Posterior vena cava (tissue), 2 donors: Measurements from ENCODE around the gene RAD18. TPM values are rescaled to one million over a fixed set of nuclear protein-coding genes. Genes with fewer than 3 reads are reported as not detected.

Source experiments
- DNase-seq: peaks from one replicate; pipeline ENCODE4 v3.0.0-alpha.2; 2020; ENCODE audit warnings: low spot score
- intact Hi-C, 2 donors: fragments of 100-400 bp; cut with DNase I; formaldehyde crosslinking; loops; one replicate each; pipeline versions ENCODE4 v1.14.1 to v1.14.2; 2022 to 2023
- total RNA-seq, 2 donors: library from RNA; stranded (reverse); fragmentation: NEBNext Ultra II Directional; extraction: Animal tissue kit (Norgen Biotek cat#: 25700); gene quantifications; one replicate each; pipeline ENCODE4 v1.2.1, GENCODE V29; 2021
- donor health status: DM: yes; HTN: yes; CAD: no.
- donor health status: DM: yes; HTN: yes; CAD: no.

The RAD18 gene
- total RNA-seq, 2 donors from 2014 or later, result 8.1 to 8.5 TPM

DNA sequence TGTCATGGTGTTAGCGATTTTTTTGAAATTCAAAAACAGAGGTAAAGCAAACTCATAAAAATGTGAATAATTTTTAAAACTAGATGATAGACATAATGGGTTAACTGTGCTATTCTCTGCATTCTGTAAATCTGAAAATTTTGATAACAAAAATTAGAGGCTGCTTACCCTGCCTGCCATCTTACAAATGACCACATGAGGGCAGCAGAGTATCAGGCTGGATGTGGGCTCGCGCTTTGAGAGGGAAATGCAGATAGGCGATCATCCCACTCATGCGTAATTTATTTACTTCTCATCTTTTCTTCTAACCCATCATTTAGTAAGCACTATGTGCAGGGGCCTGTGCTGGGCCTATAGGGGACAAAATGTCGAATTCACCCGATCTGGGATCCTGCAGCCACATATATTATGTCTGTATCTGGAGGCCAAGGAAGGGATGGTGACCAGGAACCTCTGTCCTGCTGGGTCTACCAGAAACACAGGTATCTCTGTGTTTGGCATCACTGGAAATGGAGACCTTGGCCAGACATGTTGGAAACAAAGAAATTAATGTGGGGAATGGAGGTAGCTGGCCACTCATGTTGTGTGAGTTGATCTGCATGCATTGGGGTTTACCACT, 7.8 kb upstream of the RAD18 start:
- no peak for DNase-seq
- intact Hi-C loops, result loop anchor here in 1 of 2 donors (5.0 kb wide), 2 partner anchors 96 to 331 kb away; no protein-coding TSS in a partner anchor

DNA sequence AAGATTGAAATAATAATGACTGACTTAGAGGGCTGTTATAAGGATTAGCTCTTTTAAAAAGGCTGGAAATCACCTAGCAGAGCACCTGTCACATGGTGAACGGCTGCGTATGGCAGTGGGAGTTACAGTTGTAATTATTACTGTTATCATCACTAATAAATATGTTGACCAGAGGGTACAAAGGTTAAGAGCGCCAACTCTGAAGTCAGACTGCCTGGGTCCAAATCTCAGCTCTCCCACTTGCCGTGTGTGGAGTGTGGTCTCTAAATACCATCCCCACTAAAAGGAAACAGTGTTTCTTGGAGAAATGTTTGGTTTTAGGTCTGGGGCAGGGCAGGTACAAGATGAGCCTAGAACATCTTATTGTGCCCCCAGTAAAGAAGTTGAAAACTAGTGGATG, 6.0 kb upstream of the RAD18 start:
- intact Hi-C loops, result no loop called here

DNA sequence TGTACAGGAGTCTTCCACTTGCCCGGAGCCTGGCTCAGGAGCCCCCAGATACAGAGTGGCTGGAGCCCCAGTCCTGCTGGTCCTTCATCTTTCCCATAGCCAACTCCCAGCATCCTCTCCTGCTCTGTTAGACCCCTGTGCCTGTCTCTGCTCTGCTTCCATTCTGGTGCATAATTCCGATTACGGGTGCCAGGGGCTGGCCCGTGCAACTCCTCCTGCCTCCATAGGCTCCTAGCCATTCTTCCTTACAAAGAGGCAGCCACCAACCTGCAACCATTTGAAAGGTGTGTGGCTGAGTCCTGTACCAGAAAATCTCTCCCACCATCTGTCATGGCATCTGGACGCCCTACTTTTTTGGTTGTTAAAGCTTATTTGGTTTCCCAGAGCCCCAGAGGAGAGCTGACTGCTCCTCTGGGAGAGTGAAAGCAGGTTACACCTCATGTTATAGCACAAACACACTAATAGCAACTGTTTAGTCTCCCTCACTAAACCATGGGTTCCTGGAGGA, 5.2 kb upstream of the RAD18 start:
- DNase-seq, result no peak
- intact Hi-C loops, result no loop called here

More for the DNA sequence above, 6.0 kb upstream of the RAD18 start:
- no peak for DNase-seq

DNA sequence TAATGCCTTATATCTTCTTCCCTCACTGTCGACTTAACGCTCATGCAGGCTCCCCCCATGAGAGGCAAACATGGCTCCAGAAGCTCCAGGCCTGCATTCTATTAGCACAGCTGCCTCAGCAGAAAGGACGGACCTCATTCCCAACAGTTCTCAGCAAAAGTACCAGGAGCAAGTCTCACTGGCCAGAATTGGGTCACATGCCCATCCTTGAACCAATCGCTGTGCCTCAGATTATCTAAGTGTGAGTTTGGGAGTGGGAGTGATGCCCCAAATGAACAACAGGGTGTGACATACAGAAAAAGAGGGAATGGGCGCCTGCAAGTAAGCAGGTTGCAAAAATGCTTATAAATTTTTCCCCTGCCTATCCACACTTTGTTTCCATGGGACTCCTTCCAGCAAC, 4.3 kb upstream of the RAD18 start:
- no peak for DNase-seq
- intact Hi-C loops, result no loop called here

DNA sequence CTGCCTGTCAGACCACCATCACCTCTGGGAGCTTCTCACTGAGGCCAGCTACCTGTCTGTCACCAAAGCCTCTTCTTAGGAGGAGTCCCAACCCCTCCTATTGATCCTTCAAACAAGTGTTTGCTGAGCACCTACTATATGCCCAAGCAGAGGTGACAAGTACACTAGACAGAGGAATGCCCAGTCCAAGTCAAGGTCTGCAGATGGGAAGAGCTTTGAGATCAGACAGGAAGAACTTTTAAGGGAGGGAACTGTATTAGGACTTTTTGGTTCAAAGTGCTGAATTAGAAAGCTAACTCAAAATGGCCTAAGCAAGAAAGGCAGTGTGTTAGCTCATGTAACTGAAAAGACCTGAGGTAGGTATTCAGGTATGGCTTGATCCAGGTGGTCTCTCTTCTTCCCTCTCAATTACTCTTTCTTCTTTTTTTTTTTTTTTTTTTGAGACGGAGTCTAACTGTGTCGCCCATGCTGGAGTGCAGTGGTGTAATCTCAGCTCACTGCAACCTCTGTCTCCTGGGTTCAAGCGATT, 3.6 kb upstream of the RAD18 start:
- intact Hi-C loops, result no loop called here

DNA sequence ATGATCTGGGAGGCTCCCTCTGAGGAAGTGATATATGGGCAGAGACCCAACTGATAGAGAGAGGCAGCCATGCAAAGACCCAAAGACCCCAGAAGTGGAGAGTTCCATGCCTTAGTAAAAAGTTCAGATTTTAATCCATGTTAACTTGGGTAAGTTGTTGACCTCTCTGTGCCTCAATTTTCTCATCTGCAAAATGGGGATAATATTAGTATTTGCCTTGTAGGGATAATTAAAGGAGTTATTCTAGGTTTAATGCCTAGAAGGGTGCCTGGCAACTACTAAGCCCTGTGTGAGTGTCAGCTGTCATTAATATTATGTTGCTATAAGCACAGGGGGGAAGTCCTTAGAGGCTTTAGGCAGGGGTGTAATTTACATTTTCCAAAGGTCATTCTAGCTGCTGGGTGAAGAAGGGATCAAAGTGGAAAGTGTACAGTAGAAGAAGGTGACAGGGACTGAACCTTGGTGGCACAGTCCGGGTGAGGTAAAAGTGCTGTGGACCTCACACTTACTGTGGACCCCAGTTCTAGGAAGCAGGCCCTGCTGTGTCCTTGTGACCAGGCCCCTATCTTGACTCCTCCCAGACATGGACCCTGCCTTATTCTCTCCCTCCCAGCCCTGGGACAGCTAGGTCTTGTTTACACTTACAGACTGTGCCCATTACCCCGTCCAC, 3.0 kb upstream of the RAD18 start:
- intact Hi-C loops, result no loop called here
- no peak for DNase-seq

More for the DNA sequence above, 3.6 kb upstream of the RAD18 start:
- no peak for DNase-seq

DNA sequence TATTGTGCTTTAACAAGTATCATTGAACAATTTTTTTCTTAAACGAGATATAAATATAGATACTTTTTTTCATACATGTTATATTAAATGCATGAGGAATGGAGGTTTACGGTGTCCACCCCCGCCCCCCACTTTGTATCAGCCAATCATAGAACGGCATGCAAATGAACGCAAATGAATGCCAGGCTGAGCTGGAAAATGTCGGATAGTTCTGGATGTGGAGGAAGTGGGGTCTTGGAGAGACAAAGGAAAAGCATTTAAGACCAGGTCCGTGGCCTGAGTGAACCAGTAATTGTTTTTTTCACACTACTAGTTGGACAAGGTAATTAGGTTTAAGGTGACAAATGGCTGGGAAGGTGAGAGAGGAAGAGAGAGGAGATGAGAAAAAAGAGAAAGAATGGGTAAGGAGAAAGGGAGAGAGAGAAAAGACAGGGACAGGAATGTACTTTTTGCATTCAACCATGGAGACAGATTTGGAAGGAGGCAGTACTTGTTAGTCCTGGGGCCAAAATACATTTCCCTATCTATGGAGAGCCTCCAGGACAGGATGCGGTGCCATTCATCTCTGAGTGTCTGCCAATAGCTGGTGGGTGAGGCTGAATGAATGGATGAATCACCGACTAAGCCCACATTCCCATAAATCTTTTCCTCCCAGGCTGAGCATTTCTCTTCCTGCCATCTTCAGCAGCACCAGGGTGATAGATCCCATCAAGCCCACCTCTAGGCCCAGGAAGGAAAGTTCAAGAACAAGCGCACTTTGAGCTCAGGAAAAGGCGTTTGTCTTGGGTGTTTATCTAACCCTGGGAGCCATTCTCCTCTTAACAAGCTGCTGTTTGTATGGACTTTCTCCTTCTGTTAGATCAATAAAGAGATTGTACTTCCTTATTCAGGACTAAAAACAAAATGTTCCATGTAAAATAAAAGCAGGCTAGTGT, 1.4 kb upstream of the RAD18 start:
- intact Hi-C loops, result no loop called here
- DNase-seq, result no peak

DNA sequence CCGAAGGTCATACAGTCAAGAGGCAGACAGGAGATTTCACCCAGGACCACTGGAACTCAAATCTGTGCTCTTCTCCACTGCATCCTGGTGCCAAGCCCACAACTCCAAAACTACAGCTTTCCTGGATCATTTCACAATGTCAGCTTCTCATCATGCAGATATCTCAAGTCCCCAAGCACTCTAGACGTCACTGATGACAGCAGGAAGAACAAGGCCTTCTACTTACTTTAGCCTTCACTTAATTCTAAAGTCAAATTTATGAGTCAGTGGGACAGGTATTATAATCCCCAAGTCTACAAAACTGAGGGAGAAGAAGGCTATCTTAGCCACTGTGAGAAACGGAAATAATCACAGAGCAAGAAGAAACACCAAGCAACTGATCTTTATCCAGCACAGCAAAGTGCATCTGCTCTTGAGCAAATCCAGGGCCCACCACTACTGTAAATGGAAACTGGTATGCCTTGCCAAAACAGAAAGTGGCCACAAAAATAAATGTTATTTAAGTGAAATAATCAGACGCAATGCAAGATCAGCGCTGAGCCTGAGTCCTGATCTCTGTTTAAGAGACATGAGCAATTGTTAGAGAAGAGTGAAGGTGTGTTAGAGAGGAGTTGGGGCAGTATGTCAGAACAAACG, 928 bp downstream of the RAD18 start:
- DNase-seq, result no peak
- intact Hi-C loops, result no loop called here

DNA sequence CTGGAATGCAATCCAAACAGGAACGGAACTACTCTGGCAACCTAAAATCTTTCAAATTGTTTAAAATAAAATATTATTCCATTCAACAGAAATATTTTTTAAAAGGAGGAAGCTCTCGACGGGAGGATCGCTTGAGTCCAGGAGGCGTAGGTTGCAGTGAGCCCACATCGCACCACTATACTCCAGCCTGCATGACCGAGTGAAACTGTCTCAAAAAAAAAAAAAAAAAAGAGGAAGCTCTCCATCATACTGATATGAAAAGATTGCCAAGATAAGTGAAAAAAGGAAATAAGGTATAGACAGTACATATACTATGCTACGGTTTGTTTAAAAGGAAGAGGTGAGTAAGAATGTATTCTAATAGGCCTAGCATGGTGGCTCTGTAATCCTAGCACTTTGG, 3.6 kb downstream of the RAD18 start:
- no peak for DNase-seq
- intact Hi-C loops, result no loop called here

DNA sequence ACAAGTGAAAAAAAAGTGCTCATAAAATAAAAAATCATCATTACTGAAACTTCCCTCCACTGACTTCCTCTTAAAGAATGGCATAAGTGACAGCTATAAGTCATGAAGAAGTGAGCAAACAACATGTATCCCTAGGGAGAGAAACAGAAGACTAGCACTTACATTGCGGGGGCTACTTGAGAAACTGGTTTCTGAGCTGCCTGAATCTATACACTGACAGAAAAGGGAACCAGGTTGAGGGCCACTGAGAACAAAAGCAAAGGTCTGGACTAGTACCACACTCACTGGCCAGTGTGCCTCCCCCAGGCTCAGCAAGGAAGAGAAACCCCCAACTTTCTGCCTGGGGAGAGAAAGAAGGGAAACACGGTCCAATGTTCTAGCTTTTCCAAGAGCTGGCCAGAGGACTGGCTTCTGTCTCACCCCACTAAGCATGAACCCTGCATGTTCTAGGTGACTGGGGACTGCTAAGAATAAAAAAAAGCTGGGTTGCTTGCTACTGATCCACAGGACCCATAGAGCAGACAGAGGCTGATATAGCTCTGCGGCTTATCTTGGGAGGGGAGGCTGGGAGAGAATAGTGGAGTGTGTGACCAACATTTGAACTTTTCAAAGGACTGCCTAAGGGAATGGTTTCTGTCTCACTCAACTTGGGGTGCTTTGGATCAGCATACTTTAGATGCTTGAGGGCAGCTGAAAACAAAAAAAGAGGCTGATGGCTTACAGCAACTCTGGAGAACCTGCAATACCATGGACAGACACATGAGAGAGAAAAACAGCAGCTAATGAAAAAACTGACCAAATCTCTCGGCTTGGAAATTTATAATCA, 8.1 kb downstream of the RAD18 start:
- intact Hi-C loops, result no loop called here

DNA sequence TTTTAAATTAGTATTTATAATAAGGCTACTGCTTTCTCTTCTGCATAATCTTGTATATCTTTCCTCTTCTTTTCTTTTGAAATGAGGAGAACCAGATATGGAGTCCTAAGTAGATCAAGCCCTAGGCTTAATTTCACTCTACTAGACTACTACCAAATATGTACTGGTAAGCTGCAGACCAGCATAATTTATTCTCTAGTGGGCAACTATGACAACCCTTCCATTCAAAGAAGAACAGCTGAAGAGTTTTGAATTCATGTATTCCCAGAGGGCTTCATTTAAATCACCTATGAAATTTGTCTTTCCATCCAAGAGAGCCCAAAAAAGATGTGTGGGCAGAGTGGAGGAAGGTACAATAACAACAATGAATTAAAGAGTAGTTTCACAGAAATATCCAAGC, 10.0 kb downstream of the RAD18 start:
- intact Hi-C loops, result no loop called here
- no peak for DNase-seq

More for the DNA sequence above, 8.1 kb downstream of the RAD18 start:
- no peak for DNase-seq

DNA sequence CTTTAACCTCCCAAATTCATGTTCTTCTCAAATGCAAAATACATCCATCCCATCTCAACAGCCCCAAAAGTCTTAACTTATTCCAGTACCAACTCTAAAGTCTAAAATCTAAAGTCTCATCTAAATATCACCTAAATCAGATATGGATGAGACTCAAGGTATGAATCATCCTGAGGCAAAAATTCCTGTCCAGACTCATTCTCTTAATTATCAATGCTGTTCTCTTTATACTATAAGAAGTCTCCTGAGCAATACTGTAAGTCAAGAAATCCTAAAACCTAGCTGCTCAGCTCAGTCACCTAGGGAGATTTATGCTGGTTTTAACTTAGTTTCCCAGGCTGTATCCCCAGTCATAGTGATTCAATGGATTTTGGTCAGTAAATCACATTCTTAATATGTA, 11.1 kb downstream of the RAD18 start:
- DNase-seq, result no peak
- intact Hi-C loops, result no loop called here

DNA sequence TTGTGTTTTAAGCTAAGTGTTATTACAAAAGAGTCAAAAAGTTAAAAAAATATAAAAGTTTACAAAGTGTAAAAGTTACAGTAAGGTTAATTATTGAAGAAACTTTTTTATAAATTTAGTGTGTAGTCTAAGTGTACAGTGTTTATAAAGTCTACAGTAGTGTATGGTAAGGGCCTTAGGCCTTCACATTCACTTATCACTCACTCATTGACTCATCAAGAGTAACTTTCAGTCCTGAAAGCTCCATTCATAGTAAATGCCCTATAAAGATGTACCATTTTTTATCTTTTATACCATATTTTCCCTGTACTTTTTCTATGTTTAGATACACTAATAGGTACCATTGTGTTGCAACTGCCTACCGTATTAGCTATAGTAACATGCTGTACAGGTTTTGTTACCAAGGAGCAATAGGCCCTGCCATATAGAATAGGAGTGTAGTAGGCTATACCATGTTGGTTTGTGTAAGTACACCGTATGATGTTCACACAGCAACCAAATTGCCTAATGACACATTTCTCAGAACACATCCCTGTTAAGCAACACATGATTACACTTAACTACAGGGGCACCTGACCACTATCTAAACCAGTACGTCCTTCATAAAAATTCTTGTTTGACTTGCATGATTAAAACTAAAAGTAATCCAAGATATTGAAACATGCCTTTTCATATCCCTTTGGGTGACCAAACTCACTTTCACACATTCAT, 17.2 kb downstream of the RAD18 start:
- intact Hi-C loops, result no loop called here
- no peak for DNase-seq

DNA sequence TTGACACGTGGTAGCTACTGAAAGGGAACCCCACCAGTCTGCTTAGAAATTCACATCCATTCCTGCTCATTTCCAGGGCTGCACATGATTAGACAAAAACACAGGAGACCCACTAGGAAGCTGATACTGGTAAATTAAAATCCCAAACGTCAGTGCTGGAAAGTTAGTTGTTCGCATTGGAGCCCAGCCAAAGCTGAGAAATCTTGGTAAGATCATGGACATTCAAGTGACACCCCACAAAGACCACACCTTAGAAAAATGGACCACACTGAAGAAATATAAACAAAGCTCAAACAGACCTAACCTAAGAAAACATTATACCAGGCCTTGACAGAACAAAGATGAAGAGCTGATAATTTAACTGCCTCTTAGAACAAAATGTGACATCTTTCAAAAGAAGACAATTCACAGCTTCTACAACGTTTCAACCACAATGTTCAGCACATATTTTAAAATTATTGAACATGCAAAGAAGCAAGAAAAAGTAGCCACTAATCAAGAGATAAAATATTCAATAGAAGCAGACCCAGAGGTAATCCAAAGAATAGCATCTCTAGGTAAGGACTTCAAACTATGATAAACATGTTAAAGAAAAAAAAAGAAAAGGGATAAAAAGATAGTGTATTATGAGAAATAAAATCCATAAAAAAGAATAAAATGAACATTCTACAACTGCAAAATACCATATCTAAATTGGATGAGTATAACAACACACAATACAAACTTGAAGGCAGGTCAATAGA, 20.4 kb downstream of the RAD18 start:
- intact Hi-C loops, result no loop called here
- no peak for DNase-seq

DNA sequence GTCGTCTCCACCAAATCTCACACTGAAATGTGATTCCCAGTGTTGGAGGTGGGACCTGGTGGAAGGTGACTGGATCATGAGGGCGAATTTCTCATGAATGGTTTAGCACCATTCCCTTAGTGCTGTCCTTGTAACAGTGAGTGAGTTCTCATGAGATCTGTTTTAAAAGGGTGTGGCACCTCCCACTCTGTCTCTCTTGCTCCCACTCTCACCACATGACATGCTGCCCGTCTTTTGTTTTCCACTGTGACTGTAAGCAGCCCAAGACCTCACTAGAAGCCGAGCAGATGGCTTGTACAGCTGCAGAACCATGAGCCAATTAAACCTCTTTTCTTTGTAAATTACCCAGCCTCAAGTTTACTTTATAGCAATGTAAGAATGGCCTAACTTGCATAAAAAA, 21.2 kb downstream of the RAD18 start:
- DNase-seq, result no peak
- intact Hi-C loops, result no loop called here

DNA sequence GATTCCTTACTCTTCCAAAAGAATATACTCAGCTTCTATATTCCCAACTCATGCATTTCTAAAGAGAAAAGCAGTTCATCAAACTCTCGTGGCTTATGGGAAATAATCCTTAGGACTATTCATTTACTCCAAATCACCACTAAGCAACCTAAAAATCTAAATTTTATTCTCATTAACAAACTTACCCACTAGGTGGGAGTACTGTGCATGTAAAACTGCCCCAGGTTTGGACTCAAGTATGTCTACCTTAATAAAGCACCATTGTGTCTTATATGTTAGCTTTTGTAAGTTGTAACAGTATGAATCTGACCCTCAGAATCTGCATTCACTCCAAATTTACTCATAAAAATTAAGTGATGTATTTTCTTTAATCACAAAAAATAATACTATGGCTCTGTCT, 25.3 kb downstream of the RAD18 start:
- DNase-seq, result no peak
- intact Hi-C loops, result no loop called here
